Aorta (tissue), 4 donors: Measurements from ENCODE around the gene SEMA4C. TPM values are rescaled to one million over a fixed set of nuclear protein-coding genes. Genes with fewer than 3 reads are reported as not detected.

Source experiments
- polyA plus RNA-seq, 2 donors: library from polyadenylated mRNA; stranded (reverse); fragments of 200-250 nt; gene quantifications; one replicate each; pipeline ENCODE4 v1.2.3, GENCODE V29; 2013
- total RNA-seq, 2 donors: library from RNA; stranded (reverse); fragmentation: NEBNext Ultra II Directional; extraction: Animal tissue kit (Norgen Biotek cat#: 25700); gene quantifications; one replicate each; pipeline ENCODE4 v1.2.1, GENCODE V29; 2021
- donor health status: healthy with polysubstance abuse.
- donor health status: Bipolar disorder and iron deficiency.
- donor health status: DM: no; HTN: no; CAD: no.
- donor health status: DM: yes; HTN: yes; CAD: no.

Gene SEMA4C
- total and polyA plus RNA-seq, 4 donors, result 6.1 to 55.6 (median 44.2) TPM

Other genes with a start within 250 kb of the SEMA4C start
- 10 to 100 TPM; 49.9 to 63.0 TPM for gene KANSL3, start 231.8 kb downstream of the SEMA4C start, total RNA-seq
- gene KANSL3, start 231.8 kb downstream of the SEMA4C start, polyA plus RNA-seq, result 10 to 100 TPM; 15.4 to 31.6 TPM
- gene FER1L5, start 227.3 kb downstream of the SEMA4C start, total RNA-seq, result under 1 TPM; 0.10 to 0.42 TPM
- under 1 TPM in 1 of 2 donors, not detected in 1; 0.05 TPM for gene FER1L5, start 227.3 kb downstream of the SEMA4C start, polyA plus RNA-seq
- gene LMAN2L, start 130.0 kb downstream of the SEMA4C start, total RNA-seq, result 10 to 100 TPM; 11.3 to 15.7 TPM
- 10 to 100 TPM in 1 of 2 donors, 1 to 10 TPM in 1; 5.1 to 12.9 TPM for gene LMAN2L, start 130.0 kb downstream of the SEMA4C start, polyA plus RNA-seq
- gene CNNM4, start 109.2 kb downstream of the SEMA4C start, total RNA-seq, result 1 to 10 TPM; 7.8 to 8.1 TPM
- 1 to 10 TPM; 2.3 to 4.2 TPM for gene CNNM4, start 109.2 kb downstream of the SEMA4C start, polyA plus RNA-seq
- gene CNNM3, start 53.8 kb downstream of the SEMA4C start, total RNA-seq, result 10 to 100 TPM; 11.1 to 16.8 TPM
- gene CNNM3, start 53.8 kb downstream of the SEMA4C start, polyA plus RNA-seq, result 10 to 100 TPM in 1 of 2 donors, 1 to 10 TPM in 1; 2.9 to 10.2 TPM
- gene ANKRD23, start 26.1 kb downstream of the SEMA4C start, total RNA-seq, result 1 to 10 TPM; 4.6 to 5.4 TPM
- 1 to 10 TPM in 1 of 2 donors, not detected in 1; 5.3 TPM for gene ANKRD23, start 26.1 kb downstream of the SEMA4C start, polyA plus RNA-seq
- gene ANKRD39, start 12.1 kb downstream of the SEMA4C start, total RNA-seq, result 10 to 100 TPM in 1 of 2 donors, 1 to 10 TPM in 1; 10.0 to 12.7 TPM
- 10 to 100 TPM; 14.0 to 20.5 TPM for gene ANKRD39, start 12.1 kb downstream of the SEMA4C start, polyA plus RNA-seq
- 1 to 10 TPM in 1 of 2 donors, under 1 TPM in 1; 0.75 to 1.2 TPM for gene FAM178B, start 116.5 kb upstream of the SEMA4C start, total RNA-seq
- gene FAM178B, start 116.5 kb upstream of the SEMA4C start, polyA plus RNA-seq, result 1 to 10 TPM; 3.4 to 5.9 TPM
- 10 to 100 TPM; 12.0 to 14.6 TPM for gene FAHD2B, start 224.8 kb upstream of the SEMA4C start, total RNA-seq
- gene FAHD2B, start 224.8 kb upstream of the SEMA4C start, polyA plus RNA-seq, result 10 to 100 TPM; 13.1 to 20.0 TPM
- gene ANKRD36, start 243.1 kb upstream of the SEMA4C start, total RNA-seq, result 10 to 100 TPM; 37.2 to 62.6 TPM
- 1 to 10 TPM; 1.8 to 8.4 TPM for gene ANKRD36, start 243.1 kb upstream of the SEMA4C start, polyA plus RNA-seq